HepG2 (cell line): ENCODE data around the gene ATP5F1A. TPM values are rescaled to one million over a fixed set of nuclear protein-coding genes. Genes with fewer than 3 reads are reported as not detected.

Experiments
- CEBPG ChIP-seq: IDR thresholded peaks from 2 replicates; pipeline ENCODE4 v1.6.1; 2016
- ELF4 ChIP-seq: sonication (generic); formaldehyde crosslinking; IDR thresholded peaks from 2 replicates; pipeline ENCODE4 v1.5.0; 2020; ENCODE audit warnings: missing genetic modification reagents, mild to moderate bottlenecking, moderate library complexity, borderline replicate concordance
- FLYWCH1 ChIP-seq: sonication (generic); formaldehyde crosslinking; IDR thresholded peaks from 2 replicates; pipeline ENCODE4 v1.8.1; 2023; ENCODE audit warnings: mild to moderate bottlenecking, missing genetic modification reagents
- GFI1 ChIP-seq: sonication (generic); formaldehyde crosslinking; IDR thresholded peaks from 2 replicates; pipeline ENCODE4 v1.5.0; 2020; ENCODE audit warnings: missing genetic modification reagents, mild to moderate bottlenecking, borderline replicate concordance
- IKZF4 ChIP-seq: sonication (generic); formaldehyde crosslinking; IDR thresholded peaks from 2 replicates; pipeline ENCODE4 v1.5.1; 2020; ENCODE audit warnings: borderline replicate concordance, mild to moderate bottlenecking, low read depth, missing genetic modification reagents; ENCODE audit errors: not compliant biosample characterization
- IRX3 ChIP-seq: sonication (generic); formaldehyde crosslinking; IDR thresholded peaks from 2 replicates; pipeline ENCODE4 v1.8.1; 2023; ENCODE audit warnings: mild to moderate bottlenecking, low read depth, missing genetic modification reagents, borderline replicate concordance
- JUNB ChIP-seq: sonication (generic); formaldehyde crosslinking; IDR thresholded peaks from 2 replicates; pipeline ENCODE4 v1.8.0; 2022; ENCODE audit warnings: missing genetic modification reagents, mild to moderate bottlenecking, borderline replicate concordance
- KAT7 ChIP-seq: IDR thresholded peaks from 2 replicates; pipeline ENCODE4 v1.6.1; 2018; ENCODE audit warnings: borderline replicate concordance, missing compliant biosample characterization
- KDM5B ChIP-seq: sonication (generic); formaldehyde crosslinking; IDR thresholded peaks from 2 replicates; pipeline ENCODE4 v1.4.0; 2020; ENCODE audit warnings: missing genetic modification reagents, mild to moderate bottlenecking, borderline replicate concordance
- NFKBIZ ChIP-seq: IDR thresholded peaks from 2 replicates; pipeline ENCODE4 v1.6.1; 2018; ENCODE audit warnings: missing genetic modification reagents, missing compliant biosample characterization
- NR3C1 ChIP-seq: sonication (generic); formaldehyde crosslinking; IDR thresholded peaks from 2 replicates; pipeline ENCODE4 v1.4.0; 2020; ENCODE audit warnings: missing genetic modification reagents
- SRSF1 ChIP-seq: fragments of 200-400 bp; formaldehyde crosslinking; optimal IDR thresholded peaks from 2 replicates; pipeline ENCODE3; 2017; ENCODE audit warnings: mild to moderate bottlenecking, low read depth, low read length, moderate library complexity
- TEAD3 ChIP-seq: optimal IDR thresholded peaks from 2 replicates; pipeline ENCODE3; 2016; ENCODE audit warnings: borderline replicate concordance
- TFDP2 ChIP-seq: sonication (generic); formaldehyde crosslinking; IDR thresholded peaks from 2 replicates; pipeline ENCODE4 v1.4.0; 2020; ENCODE audit warnings: missing genetic modification reagents
- TOPORS ChIP-seq: sonication (generic); formaldehyde crosslinking; IDR thresholded peaks from 2 replicates; pipeline ENCODE4 v1.8.0; 2023; ENCODE audit warnings: mild to moderate bottlenecking, missing genetic modification reagents
- TP53 ChIP-seq: sonication (generic); formaldehyde crosslinking; conservative IDR thresholded peaks from 2 replicates; pipeline ENCODE4 v1.4.0; 2020; ENCODE audit warnings: missing genetic modification reagents
- ZFP37 ChIP-seq: sonication (generic); formaldehyde crosslinking; IDR thresholded peaks from 2 replicates; pipeline ENCODE4 v1.4.0; 2020; ENCODE audit warnings: missing genetic modification reagents, borderline replicate concordance
- ZMYM2 ChIP-seq: sonication (generic); formaldehyde crosslinking; IDR thresholded peaks from 2 replicates; pipeline ENCODE4 v1.8.0; 2022; ENCODE audit warnings: mild to moderate bottlenecking, missing genetic modification reagents
- ZNF432 ChIP-seq: sonication (generic); formaldehyde crosslinking; IDR thresholded peaks from 2 replicates; pipeline ENCODE4 v1.5.0; 2020; ENCODE audit warnings: missing genetic modification reagents, mild to moderate bottlenecking, borderline replicate concordance
- ZNF605 ChIP-seq: sonication (generic); formaldehyde crosslinking; IDR thresholded peaks from 2 replicates; pipeline ENCODE4 v1.8.0; 2022; ENCODE audit warnings: mild to moderate bottlenecking, missing genetic modification reagents
- ZNF678 ChIP-seq: sonication (generic); formaldehyde crosslinking; IDR thresholded peaks from 2 replicates; pipeline ENCODE4 v1.4.0; 2020; ENCODE audit warnings: mild to moderate bottlenecking, missing genetic modification reagents
- ZNF747 ChIP-seq: sonication (generic); formaldehyde crosslinking; IDR thresholded peaks from 2 replicates; pipeline ENCODE4 v1.8.1; 2023; ENCODE audit warnings: missing genetic modification reagents, mild to moderate bottlenecking, borderline replicate concordance
- ZNF883 ChIP-seq: sonication (generic); formaldehyde crosslinking; IDR thresholded peaks from 2 replicates; pipeline ENCODE4 v1.5.1; 2020; ENCODE audit warnings: mild to moderate bottlenecking, missing genetic modification reagents; ENCODE audit errors: not compliant biosample characterization
- polyA plus RNA-seq, 8 experiments: library from polyadenylated mRNA; depleted of rRNA in 3 of 8; stranded (reverse) in 7 of 8; unstranded in 1 of 8; fragments of >200 nt; fragmentation: Illumina TruSeq in 4 of 8; extraction: Trizol in 4 of 8; gene quantifications; 2 replicates each; pipeline versions ENCODE4 v1.2.1 to v1.2.3, GENCODE V29; 2011 to 2016; ENCODE audit warnings: low read depth in 4 of 8, missing spikeins in 1 of 8, mixed read lengths in 1 of 8; ENCODE audit not compliant: insufficient read depth in 1 of 8
- total RNA-seq, 5 experiments: library from RNA; depleted of rRNA; stranded (reverse); fragments of >200 nt; fragmentation: Illumina TruSeq; extraction: Trizol; gene quantifications; 2 replicates each; pipeline ENCODE4 v1.2.3, GENCODE V29; 2016; ENCODE audit warnings: low read depth in 1 of 5
- TF ChIP-seq, protein P1 (sequence below): IDR thresholded peaks from 2 replicates; pipeline ENCODE4 v1.6.1; 2018; ENCODE audit warnings: missing genetic modification reagents
- TF ChIP-seq, protein P2 (sequence below): sonication (generic); formaldehyde crosslinking; IDR thresholded peaks from 2 replicates; pipeline ENCODE4 v1.8.1; 2023; ENCODE audit warnings: mild to moderate bottlenecking, missing genetic modification reagents
- TF ChIP-seq, protein P3 (sequence below): sonication (generic); formaldehyde crosslinking; IDR thresholded peaks from 2 replicates; pipeline ENCODE4 v1.8.0; 2022; ENCODE audit warnings: mild to moderate bottlenecking, missing genetic modification reagents, moderate library complexity

Gene ATP5F1A
- total and polyA plus RNA-seq, 2 of the 13 experiments (the other 11 are each of a cell fraction or from before 2014, with no cell fraction given): 459 to 922 TPM

- TF ChIP-seq, protein P1, sequence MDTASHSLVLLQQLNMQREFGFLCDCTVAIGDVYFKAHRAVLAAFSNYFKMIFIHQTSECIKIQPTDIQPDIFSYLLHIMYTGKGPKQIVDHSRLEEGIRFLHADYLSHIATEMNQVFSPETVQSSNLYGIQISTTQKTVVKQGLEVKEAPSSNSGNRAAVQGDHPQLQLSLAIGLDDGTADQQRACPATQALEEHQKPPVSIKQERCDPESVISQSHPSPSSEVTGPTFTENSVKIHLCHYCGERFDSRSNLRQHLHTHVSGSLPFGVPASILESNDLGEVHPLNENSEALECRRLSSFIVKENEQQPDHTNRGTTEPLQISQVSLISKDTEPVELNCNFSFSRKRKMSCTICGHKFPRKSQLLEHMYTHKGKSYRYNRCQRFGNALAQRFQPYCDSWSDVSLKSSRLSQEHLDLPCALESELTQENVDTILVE (CRISPR knock-in tag): no peak
- TF ChIP-seq KDM5B (CRISPR knock-in tag) (no peak), ELF4 (CRISPR knock-in tag) (no peak), TP53 (CRISPR knock-in tag) (no peak), ZNF605 (CRISPR knock-in tag) (peak; percentile 37; the same call in 1 of the 2 replicates), ZNF678 (CRISPR knock-in tag) (no peak), IKZF4 (no peak), ZNF747 (no peak), NR3C1 (CRISPR knock-in tag) (no peak), CEBPG (CRISPR knock-in tag) (no peak), FLYWCH1 (CRISPR knock-in tag) (no peak), ZMYM2 (CRISPR knock-in tag) (0 out of 2 replicates have a peak, but pooled peaks have one; percentile 41), ZNF432 (CRISPR knock-in tag) (no peak), JUNB (no peak), NFKBIZ (CRISPR knock-in tag) (no peak), GFI1 (CRISPR knock-in tag) (no peak), KAT7 (no peak), ZFP37 (CRISPR knock-in tag) (no peak), ZNF883 (CRISPR knock-in tag) (no peak), TEAD3 (no peak), IRX3 (no peak), TOPORS (CRISPR knock-in tag) (no peak), TFDP2 (CRISPR knock-in tag) (no peak), SRSF1 (no peak)
- TF ChIP-seq, protein P2, sequence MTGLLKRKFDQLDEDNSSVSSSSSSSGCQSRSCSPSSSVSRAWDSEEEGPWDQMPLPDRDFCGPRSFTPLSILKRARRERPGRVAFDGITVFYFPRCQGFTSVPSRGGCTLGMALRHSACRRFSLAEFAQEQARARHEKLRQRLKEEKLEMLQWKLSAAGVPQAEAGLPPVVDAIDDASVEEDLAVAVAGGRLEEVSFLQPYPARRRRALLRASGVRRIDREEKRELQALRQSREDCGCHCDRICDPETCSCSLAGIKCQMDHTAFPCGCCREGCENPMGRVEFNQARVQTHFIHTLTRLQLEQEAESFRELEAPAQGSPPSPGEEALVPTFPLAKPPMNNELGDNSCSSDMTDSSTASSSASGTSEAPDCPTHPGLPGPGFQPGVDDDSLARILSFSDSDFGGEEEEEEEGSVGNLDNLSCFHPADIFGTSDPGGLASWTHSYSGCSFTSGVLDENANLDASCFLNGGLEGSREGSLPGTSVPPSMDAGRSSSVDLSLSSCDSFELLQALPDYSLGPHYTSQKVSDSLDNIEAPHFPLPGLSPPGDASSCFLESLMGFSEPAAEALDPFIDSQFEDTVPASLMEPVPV (CRISPR knock-in tag): no peak
- TF ChIP-seq, protein P3, sequence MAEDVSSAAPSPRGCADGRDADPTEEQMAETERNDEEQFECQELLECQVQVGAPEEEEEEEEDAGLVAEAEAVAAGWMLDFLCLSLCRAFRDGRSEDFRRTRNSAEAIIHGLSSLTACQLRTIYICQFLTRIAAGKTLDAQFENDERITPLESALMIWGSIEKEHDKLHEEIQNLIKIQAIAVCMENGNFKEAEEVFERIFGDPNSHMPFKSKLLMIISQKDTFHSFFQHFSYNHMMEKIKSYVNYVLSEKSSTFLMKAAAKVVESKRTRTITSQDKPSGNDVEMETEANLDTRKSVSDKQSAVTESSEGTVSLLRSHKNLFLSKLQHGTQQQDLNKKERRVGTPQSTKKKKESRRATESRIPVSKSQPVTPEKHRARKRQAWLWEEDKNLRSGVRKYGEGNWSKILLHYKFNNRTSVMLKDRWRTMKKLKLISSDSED (CRISPR knock-in tag): no peak
Observed at GRCh38 chr18:46071653-46072375, 26.3 kb downstream of the ATP5F1A start, which contains the start of gene PSTPIP2 (continued).
